OCI-M1 (cell line): Measurements from ENCODE around the gene ATP13A2.

Source experiments
- DNase-seq: peaks from one replicate; lab custom pipeline; 2025; lab: John Stamatoyannopoulos, UW

The ATP13A2 gene

GRCh38 chr1:17004466-17005364 lies 7.0 kb downstream of the ATP13A2 start:
- no peak for DNase-seq

GRCh38 chr1:17002524-17002902 lies 9.2 kb downstream of the ATP13A2 start:
- DNase-seq = no peak

- no peak for DNase-seq
Observed at GRCh38 chr1:17001760-17002523, 9.8 kb downstream of the ATP13A2 start.

GRCh38 chr1:16999863-17000262 lies 11.9 kb downstream of the ATP13A2 start:
- no peak for DNase-seq

GRCh38 chr1:16998589-16998988 lies 13.1 kb downstream of the ATP13A2 start:
- no peak for DNase-seq

GRCh38 chr1:16996845-16997244 lies 14.9 kb downstream of the ATP13A2 start:
- no peak for DNase-seq

- DNase-seq = no peak
Observed at GRCh38 chr1:16993521-16994038, 18.1 kb downstream of the ATP13A2 start.

- no peak for DNase-seq
Observed at GRCh38 chr1:16992675-16993074, 19.1 kb downstream of the ATP13A2 start.

GRCh38 chr1:16992102-16992501 lies 19.6 kb downstream of the ATP13A2 start:
- DNase-seq = no peak

GRCh38 chr1:16991571-16991970 lies 20.2 kb downstream of the ATP13A2 start:
- DNase-seq = no peak

- no peak for DNase-seq
Observed at GRCh38 chr1:16989676-16990391, 21.9 kb downstream of the ATP13A2 start.

GRCh38 chr1:16988210-16988609 lies 23.5 kb downstream of the ATP13A2 start:
- no peak for DNase-seq

- no peak for DNase-seq
Observed at GRCh38 chr1:16986962-16987361, 24.8 kb downstream of the ATP13A2 start.

- no peak for DNase-seq
Observed at GRCh38 chr1:16986560-16986959, 25.2 kb downstream of the ATP13A2 start.

- DNase-seq = no peak
Observed at GRCh38 chr1:16986113-16986512, 25.6 kb downstream of the ATP13A2 start.

- no peak for DNase-seq
Observed at GRCh38 chr1:16984717-16985116, 27.0 kb downstream of the ATP13A2 start.

GRCh38 chr1:16983649-16984048 lies 28.1 kb downstream of the ATP13A2 start:
- no peak for DNase-seq

GRCh38 chr1:16982902-16983301 lies 28.8 kb downstream of the ATP13A2 start:
- no peak for DNase-seq

GRCh38 chr1:16981269-16981849 lies 30.4 kb downstream of the ATP13A2 start:
- DNase-seq = no peak

- DNase-seq = no peak
Observed at GRCh38 chr1:16980473-16981268, 31.1 kb downstream of the ATP13A2 start, which contains the start of gene MFAP2. Gene MFAP2, minus strand, starts transcription at chr1:16980620. Its CDS starts 2,347 bp downstream, at chr1:16978273.
